ENCODE measurements around the gene ARHGAP35.
"Not testable (repeated sequence)": the region's sequence is repeated elsewhere in the genome, so short reads cannot be mapped to it uniquely, and the experiment has no call there.

The ARHGAP35 gene

GRCh38 chr19:46868025-46868802 is 7.4 kb downstream of the ARHGAP35 start:
- DNase-seq (ENCODE audit: low read depth, low spot score): no peak

- not testable (repeated sequence) for DNase-seq (ENCODE audit: low read depth, low spot score)
These were observed 10.4 kb downstream of the ARHGAP35 start for GRCh38 chr19:46871173-46871572.

DNA sequence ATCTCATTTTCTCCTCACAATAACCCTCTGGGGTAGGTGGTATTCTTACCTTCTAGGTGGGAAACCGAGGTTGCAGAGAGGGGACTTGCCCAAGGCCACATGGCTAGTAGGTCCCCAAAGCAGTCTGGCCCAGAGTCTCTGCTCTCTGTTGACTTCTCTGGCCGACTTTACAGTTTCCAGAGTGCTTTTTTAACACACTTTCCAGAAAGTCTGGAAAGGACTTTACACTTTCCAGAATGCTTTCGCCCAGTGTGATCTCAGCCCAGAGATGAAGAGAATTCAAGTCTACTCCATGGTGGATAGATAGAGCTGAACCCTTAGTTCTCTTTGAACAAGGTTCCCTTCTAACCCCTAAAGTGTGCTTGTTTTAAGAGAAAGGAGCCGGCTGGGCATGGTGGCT is 12.2 kb downstream of the ARHGAP35 start:
- DNase-seq (ENCODE audit: low read depth, low spot score): no peak

DNA sequence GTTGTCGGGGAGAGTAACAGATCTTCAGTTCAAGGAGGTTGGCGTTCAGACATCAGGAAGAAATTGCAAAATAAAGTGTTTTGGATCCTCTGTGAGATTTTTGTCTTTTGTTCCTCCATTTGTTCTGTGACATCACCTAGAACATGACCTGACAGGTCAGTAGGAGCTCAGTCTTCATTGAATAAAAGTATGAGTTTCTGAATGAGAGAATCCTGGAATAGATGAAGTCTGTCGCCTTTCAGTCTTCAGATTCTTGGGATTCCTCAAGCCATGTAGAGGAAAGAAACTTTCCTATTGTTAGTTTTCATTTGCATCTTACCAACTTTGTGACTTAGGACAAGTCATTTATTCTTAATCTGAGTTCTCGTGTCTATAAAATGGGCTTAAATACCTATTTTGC is 14.4 kb downstream of the ARHGAP35 start:
- no peak for DNase-seq (ENCODE audit: low read depth, low spot score)

- DNase-seq (ENCODE audit: low read depth, low spot score): no peak
These were observed 14.9 kb downstream of the ARHGAP35 start for GRCh38 chr19:46875657-46876056.

DNA sequence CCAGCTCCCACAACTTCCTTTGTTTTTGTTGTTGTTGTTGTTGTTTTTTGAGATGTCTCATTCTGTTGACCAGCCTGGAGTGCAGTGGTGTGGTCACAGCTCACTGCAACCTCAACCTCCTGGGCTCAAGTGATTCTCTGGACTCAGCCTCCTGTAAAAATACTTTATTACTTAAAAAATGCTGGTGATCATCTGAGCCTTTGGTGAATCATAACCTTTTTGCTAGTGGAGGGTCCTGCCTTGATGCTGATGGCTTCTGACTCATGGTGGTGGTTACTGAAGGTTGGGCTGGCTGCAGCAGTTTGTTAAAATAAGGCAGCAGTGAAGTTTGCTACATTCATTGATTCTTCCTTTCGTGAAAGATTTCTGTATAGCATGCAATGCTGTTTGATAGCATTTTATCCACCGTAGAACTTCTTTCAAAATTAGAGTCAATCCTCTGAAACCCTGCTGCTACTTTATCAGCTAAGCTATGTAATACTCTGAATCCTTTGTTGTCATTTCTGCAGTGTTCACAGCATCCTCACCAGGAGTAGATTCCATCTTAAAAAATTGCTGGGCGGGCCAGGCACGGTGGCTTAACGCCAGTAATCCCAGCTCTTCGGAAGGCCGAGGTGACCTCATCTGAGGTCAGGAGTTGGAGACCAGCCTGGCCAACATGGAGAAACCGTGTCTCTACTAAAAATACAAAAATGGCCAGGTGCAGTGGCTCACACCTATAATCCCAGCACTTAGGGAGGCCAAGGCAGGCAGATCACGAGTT is 18.0 kb downstream of the ARHGAP35 start:
- DNase-seq (ENCODE audit: low read depth, low spot score): no peak

- DNase-seq (ENCODE audit: low read depth, low spot score): no peak
These were observed 19.6 kb downstream of the ARHGAP35 start for GRCh38 chr19:46880431-46880830.

- DNase-seq (ENCODE audit: low read depth, low spot score): no peak
These were observed 20.3 kb downstream of the ARHGAP35 start for GRCh38 chr19:46881092-46881491.

DNA sequence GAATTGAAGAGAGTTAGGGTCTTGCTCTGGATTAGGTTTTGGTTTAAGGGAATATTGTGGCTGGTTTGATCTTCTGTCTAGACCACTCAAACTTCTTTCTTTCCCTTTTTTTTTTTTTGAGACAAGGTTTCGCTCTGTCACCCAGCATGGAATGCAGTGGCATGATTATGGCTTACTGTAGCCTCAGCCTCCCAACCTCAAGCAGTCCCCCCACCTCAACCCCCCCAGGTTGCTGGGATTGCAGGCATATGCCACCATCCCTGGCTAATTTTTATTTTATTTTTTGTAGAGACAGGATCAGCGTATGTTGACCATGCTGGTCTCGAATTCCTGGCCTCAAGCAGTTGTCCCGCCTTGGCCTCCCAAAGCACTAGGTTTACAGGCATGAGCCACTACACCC is 21.2 kb downstream of the ARHGAP35 start:
- no peak for DNase-seq (ENCODE audit: low read depth, low spot score)

DNA sequence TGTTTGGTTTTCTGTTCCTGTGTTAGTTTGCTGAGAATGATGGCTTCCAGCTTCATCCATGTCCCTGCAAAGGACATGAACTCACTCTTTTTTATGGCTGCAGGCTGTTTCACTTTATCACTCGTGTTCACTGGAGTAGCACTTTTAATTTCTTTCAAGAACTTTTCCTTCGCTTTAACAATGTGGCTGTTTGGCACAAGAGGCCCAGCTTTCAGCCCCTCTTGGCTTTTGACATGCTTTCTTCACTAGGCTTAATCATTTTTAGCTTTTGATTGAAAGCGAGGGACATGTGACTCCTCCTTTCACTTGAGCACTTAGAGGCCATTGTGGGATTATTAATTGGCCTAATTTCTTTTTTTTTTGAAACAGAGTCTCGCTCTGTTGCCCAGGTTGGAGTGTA is 22.0 kb downstream of the ARHGAP35 start:
- not testable (repeated sequence) for DNase-seq (ENCODE audit: low read depth, low spot score)

GRCh38 chr19:46885411-46885810 is 24.6 kb downstream of the ARHGAP35 start:
- DNase-seq (ENCODE audit: low read depth, low spot score): no peak

DNA sequence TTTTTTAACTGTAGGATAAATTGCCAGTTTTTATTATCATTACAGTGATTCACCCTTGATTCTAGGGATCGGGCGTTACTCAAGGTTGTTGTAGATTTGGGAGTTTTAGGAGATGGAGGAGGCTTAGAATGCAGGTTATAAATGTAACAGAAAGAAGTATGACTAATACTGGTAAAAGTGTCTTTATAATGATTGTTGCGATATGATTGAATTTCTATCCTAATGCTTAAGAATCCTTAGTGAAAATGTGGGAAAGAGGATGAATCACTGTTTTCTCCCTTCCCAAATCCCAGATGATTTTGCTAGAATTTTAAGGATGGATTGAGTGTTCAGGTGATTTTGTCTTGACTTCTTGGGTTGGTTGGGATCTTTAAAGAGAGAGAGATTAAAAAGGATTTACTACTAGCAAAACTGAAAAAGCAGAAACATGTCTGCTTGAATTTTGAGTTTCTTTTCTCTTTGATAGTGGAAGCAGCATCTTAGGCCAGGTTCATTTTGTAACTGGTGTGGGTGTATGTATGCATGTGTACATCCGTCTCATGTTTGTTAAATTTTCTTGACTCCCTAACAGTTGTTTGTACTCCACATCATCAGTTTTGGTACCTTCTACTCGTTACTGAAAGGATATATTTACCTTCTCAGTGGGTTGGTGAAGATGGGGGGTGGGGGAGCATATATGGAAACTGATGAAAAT is 25.9 kb downstream of the ARHGAP35 start:
- no peak for DNase-seq (ENCODE audit: low read depth, low spot score)

GRCh38 chr19:46887240-46887782 is 26.5 kb downstream of the ARHGAP35 start:
- no peak for DNase-seq (ENCODE audit: low read depth, low spot score)

GRCh38 chr19:46890423-46891170 is 29.8 kb downstream of the ARHGAP35 start:
- no peak for DNase-seq (ENCODE audit: low read depth, low spot score)

DNA sequence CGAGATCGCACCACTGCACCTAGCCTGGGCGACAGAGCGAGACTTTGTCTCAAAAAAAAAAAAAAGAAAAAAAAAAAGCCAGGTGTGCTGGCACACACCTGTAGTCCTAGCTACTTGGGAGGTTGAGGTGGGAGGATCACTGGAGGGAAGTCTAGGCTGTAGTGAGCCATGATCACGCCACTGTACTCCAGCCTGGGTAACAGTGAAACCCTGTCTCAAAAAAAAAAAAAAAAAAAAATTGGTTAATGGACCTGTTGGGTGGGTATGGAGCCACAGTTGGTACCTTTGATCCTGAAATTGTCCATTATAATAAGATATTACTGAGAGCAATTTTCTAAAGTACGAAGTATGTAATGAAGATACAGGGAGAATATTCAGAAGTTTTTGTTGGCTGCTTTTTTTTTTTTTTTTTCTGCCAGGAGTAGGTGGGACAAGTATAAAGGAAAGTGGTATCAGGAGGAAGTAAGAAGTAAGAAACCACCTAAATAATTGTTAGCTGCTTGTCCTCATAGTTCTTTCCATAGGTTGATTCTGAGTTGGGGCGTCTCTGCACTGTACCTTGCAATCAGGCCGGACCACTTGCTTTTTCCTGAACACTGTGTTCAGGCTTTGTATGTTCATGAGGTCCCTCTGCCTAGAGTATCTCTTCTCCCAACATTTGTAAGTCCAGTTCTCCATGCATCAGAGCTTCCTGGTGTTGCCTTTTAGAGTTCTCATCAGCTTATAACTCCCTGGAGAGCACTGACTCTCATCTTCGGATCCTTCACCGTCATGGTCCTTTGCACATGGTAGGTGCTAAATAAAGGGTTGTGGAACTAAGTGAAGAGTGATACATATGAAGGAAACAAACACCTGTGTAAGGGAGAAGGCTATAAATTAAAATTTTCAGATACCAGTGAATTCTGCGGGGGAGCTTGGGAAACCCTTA is 31.7 kb downstream of the ARHGAP35 start:
- no peak for DNase-seq (ENCODE audit: low read depth, low spot score)

GRCh38 chr19:46896076-46896794 is 35.4 kb downstream of the ARHGAP35 start:
- no peak for DNase-seq (ENCODE audit: low read depth, low spot score)

DNA sequence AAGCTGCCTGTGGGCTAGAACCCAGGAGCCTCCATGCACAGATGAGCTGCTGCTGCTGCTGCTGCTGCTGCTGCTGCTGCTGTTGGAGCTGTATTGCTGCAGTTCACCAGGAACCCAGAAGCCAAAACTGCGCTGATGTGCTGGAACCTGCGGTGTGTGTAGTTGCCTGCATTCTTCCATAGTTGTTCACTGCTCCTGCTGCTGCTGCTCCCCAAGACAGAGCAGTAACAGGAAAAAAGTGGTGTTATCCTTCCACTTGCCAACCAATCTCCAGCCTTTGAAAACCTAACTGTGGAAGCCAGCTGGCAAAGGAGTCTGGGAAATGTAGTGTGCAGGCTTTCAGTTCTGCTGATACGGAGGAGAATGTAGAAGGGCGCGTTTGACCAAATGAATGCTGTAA is 37.9 kb downstream of the ARHGAP35 start:
- no peak for DNase-seq (ENCODE audit: low read depth, low spot score)

DNA sequence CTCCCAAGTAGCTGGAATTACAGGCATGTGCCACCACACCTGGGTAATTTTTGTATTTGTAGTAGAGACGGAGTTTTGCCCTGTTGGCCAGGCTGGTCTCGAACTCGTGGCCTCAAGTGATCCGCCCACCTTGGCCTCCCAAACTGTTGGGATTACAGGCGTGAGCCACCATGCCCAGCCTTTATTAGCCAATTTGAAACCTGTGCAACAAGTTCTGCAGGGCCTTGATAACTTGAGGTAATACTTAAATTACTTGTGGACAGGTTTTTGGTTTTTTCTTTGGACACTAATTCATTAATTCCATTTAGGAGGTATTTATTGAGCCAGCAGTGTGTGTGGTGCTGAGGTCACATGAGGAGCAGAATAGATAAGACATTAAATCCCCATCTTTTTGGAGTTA is 39.5 kb downstream of the ARHGAP35 start:
- no peak for DNase-seq (ENCODE audit: low read depth, low spot score)

GRCh38 chr19:46901701-46902401 is 41.1 kb downstream of the ARHGAP35 start:
- DNase-seq (ENCODE audit: low read depth, low spot score): no peak

Data from brain pericyte (primary cell).